B cell (primary cell): ENCODE measurements around the gene CGNL1. TPM values are rescaled to one million over a fixed set of nuclear protein-coding genes. Genes with fewer than 3 reads are reported as not detected.

Source experiments
- ATAC-seq: fragments of 200-7000 bp; cut with Tn5 transposase; one replicate; pipeline ENCODE4 v1.10.0; 2021; ENCODE audit warnings: low read depth, mild to moderate bottlenecking, moderate number of reproducible peaks, moderate library complexity
- CTCF ChIA-PET: fragments of 350-600 bp; sonication (Branson Sonifier 250); formaldehyde crosslinking; loops from one replicate; lab custom pipeline; 2021; ENCODE audit warnings: antibody characterized with exemption, inconsistent platforms; lab: Charles Lee
- POLR2A ChIA-PET: fragments of 350-600 bp; sonication (Branson Sonifier 250); formaldehyde crosslinking; loops from one replicate; lab custom pipeline; 2021; ENCODE audit warnings: antibody characterized with exemption; lab: Charles Lee
- DNase-seq: peaks from one replicate; pipeline ENCODE4 v3.0.0; 2013
- H2AFZ ChIP-seq: 2 replicates; pipeline ENCODE4 v1.6.1; 2012; ENCODE audit warnings: mild to moderate bottlenecking, low read depth, low read length; ENCODE audit not compliant: insufficient read depth, poor library complexity, severe bottlenecking
- H3K27ac ChIP-seq, 2 donors: 1 replicate in 1 of 2; 2 replicates in 1 of 2; pipeline ENCODE4 v1.5.1; 2012 to 2013; ENCODE audit warnings: low read length in 2 of 2, mild to moderate bottlenecking in 2 of 2, moderate library complexity in 1 of 2
- H3K27me3 ChIP-seq, 4 experiments: fragments of 200-600 bp in 1 of 4; sonication (generic) in 1 of 4; replicated peaks in 1 of 4; 1 replicate in 2 of 4; 2 replicates in 2 of 4; pipeline versions ENCODE4 v1.6.1 to v1.7.0; 2013 to 2016; ENCODE audit warnings: low read length in 3 of 4, mild to moderate bottlenecking in 2 of 4, mixed read lengths in 1 of 4, moderate library complexity in 1 of 4; ENCODE audit not compliant: insufficient read depth in 4 of 4, control insufficient read depth in 3 of 4; ENCODE audit errors: control extremely low read depth in 1 of 4
- H3K36me3 ChIP-seq, 2 experiments: replicated peaks in 1 of 2; 1 replicate in 1 of 2; 2 replicates in 1 of 2; pipeline versions ENCODE4 v1.6.1 to v1.7.1; 2013; ENCODE audit warnings: low read length in 1 of 2; ENCODE audit not compliant: insufficient read depth in 2 of 2, control insufficient read depth in 1 of 2; ENCODE audit errors: control extremely low read depth in 1 of 2, extremely low read depth in 1 of 2
- H3K4me1 ChIP-seq, 2 donors: fragments of 200-600 bp in 1 of 2; sonication (generic) in 1 of 2; 1 replicate in 1 of 2; 2 replicates in 1 of 2; pipeline versions ENCODE4 v1.5.1 to v1.6.1; 2013 to 2017; ENCODE audit warnings: low read length in 2 of 2; ENCODE audit not compliant: control insufficient read depth in 2 of 2, insufficient read depth in 2 of 2
- H3K4me2 ChIP-seq: replicated peaks from 2 replicates; pipeline ENCODE3; 2012; ENCODE audit warnings: mild to moderate bottlenecking, low read depth, low read length; ENCODE audit not compliant: poor library complexity, severe bottlenecking
- H3K4me3 ChIP-seq, 5 experiments: fragments of 200-600 bp in 1 of 5; sonication (generic) in 1 of 5; 1 replicate in 3 of 5; 2 replicates in 2 of 5; pipeline versions ENCODE4 v1.5.1 to v1.7.0; 2011 to 2016; ENCODE audit warnings: low read length in 4 of 5, mild to moderate bottlenecking in 4 of 5, low read depth in 2 of 5, control low read depth in 1 of 5, moderate library complexity in 1 of 5; ENCODE audit not compliant: insufficient read depth in 1 of 5; ENCODE audit errors: control extremely low read depth in 1 of 5, extremely low read depth in 1 of 5
- H3K79me2 ChIP-seq: fragments of 200-600 bp; sonication (generic); one replicate; pipeline ENCODE4 v1.6.0; 2016; ENCODE audit warnings: low read length; ENCODE audit not compliant: control insufficient read depth, insufficient read depth
- H3K9ac ChIP-seq: fragments of 200-600 bp; sonication (generic); 2 replicates; pipeline ENCODE4 v1.6.1; 2017; ENCODE audit warnings: mild to moderate bottlenecking, low read length, moderate library complexity
- H3K9me3 ChIP-seq, 3 donors: one replicate each; pipeline versions ENCODE4 v1.6.1 to v1.7.1; 2013; ENCODE audit warnings: low read length in 2 of 3; ENCODE audit not compliant: control insufficient read depth in 2 of 3, insufficient read depth in 1 of 3; ENCODE audit errors: control extremely low read depth in 1 of 3
- H4K20me1 ChIP-seq: 2 replicates; pipeline ENCODE4 v1.6.0; 2012; ENCODE audit warnings: mild to moderate bottlenecking, low read length; ENCODE audit not compliant: insufficient read depth, control insufficient read depth, poor library complexity, severe bottlenecking
- H3K27ac Mint-ChIP-seq: one replicate; pipeline ENCODE4 v1.8.0; 2021; ENCODE audit warnings: mixed read lengths
- H3K27me3 Mint-ChIP-seq: one replicate; pipeline ENCODE4 v1.8.0; 2021; ENCODE audit warnings: mixed read lengths
- H3K4me1 Mint-ChIP-seq: one replicate; pipeline ENCODE4 v1.8.0; 2021; ENCODE audit warnings: mixed read lengths
- H3K4me3 Mint-ChIP-seq: one replicate; pipeline ENCODE4 v1.8.0; 2021; ENCODE audit warnings: mixed read lengths
- H3K9me3 Mint-ChIP-seq: one replicate; pipeline ENCODE4 v1.8.0; 2022; ENCODE audit warnings: mixed read lengths; ENCODE audit not compliant: insufficient read depth
- CTCF ChIP-seq: fragments of 200-600 bp; IDR thresholded peaks from one replicate; pipeline ENCODE4 v1.8.0; 2022; ENCODE audit warnings: antibody characterized with exemption, mild to moderate bottlenecking
- EZH2 ChIP-seq: IDR thresholded peaks from 2 replicates; pipeline ENCODE4 v1.6.1; 2012; ENCODE audit warnings: borderline replicate concordance, low read depth, mild to moderate bottlenecking, moderate library complexity, low read length; ENCODE audit not compliant: insufficient read depth, poor library complexity, severe bottlenecking
- WGBS: methylation state at CpG from one replicate; pipeline ENCODE4 v1.1.5; 2013; ENCODE audit warnings: missing lambda C conversion rate; ENCODE audit not compliant: insufficient coverage; 5-methylcytosine and 5-hydroxymethylcytosine counted together
- intact Hi-C: fragments of 100-400 bp; cut with micrococcal nuclease; formaldehyde crosslinking; loops from one replicate; pipeline ENCODE4 v1.10.0; 2022
- polyA plus RNA-seq: library from polyadenylated mRNA; depleted of rRNA; stranded (reverse); fragments of >200 nt; gene quantifications from 2 replicates; pipeline ENCODE4 v1.2.3, GENCODE V29; 2012
- total RNA-seq, 2 donors: library from RNA; stranded (reverse); fragments of 120-200 nt in 1 of 2; gene quantifications; 1 replicate in 1 of 2; 2 replicates in 1 of 2; pipeline versions ENCODE4 v1.2.3 to v1.2.4, GENCODE V29; 2013 to 2022

CGNL1 gene
- total and polyA plus RNA-seq, 2 donors (not counting 1 experiment from before 2014, with no cell fraction given), result 0.03 to 0.12 TPM

DNA sequence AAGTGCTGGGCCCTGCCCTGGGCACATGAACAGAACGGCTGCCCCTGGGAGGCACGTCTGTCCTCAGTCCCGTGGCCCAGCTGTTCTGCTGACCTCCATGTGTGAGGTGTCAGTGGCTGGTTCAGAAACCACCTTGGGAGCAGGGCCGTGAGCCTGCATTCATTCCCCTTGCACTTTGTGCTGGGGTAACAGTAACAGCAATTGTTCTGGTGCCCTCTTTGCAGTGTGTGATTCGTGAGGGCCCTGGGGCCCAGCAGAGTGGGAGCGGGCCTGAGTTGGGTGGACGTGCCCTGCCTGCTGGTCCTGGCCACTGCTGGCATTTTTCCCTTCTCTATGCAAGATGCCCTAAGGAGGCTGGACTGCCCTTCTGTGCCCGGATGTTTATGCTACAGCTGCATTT is 165.0 kb downstream of the CGNL1 start:
- no peak overlapping the region for H3K27ac Mint-ChIP-seq

More for the DNA sequence above, 165.0 kb downstream of the CGNL1 start:
- H3K9me3 ChIP-seq, result peaks cover 0 to 9% (median 0%) of the 10 kb centered on the region in 3 donors
- no peak for TF ChIP-seq EZH2
- no peak for TF ChIP-seq CTCF
- H3K27me3 ChIP-seq, result peaks cover 0 to 5% (median 0%) of the 10 kb centered on the region in 4 experiments
- ChIA-PET CTCF (interaction anchor here (0.7 to 8.5 kb wide), 10 partner anchors 9 to 1053 kb away, joined by 3 to 70 read pairs (median 4); partner anchors contain the start of gene MYZAP), POLR2A (no interaction called here)
- H3K4me3 ChIP-seq, result no peak overlapping the region
- H3K4me1 Mint-ChIP-seq, result no peaks in the 10 kb centered on the region
- H3K9ac ChIP-seq, result no peak overlapping the region
- no peaks in the 10 kb centered on the region for H3K79me2 ChIP-seq
- no peaks in the 10 kb centered on the region for H3K36me3 ChIP-seq
- H4K20me1 ChIP-seq, result no peaks in the 10 kb centered on the region
- DNase-seq (no peak), ATAC-seq (no peak)
- WGBS, result 92% methylated on average over 8 of the region's 8 CpGs
- H3K27ac ChIP-seq, result no peak overlapping the region
- H3K9me3 Mint-ChIP-seq, result peaks cover 4% of the 10 kb centered on the region
- peaks cover 41% of the 10 kb centered on the region for H3K27me3 Mint-ChIP-seq
- intact Hi-C loops, result loop anchor here (5.0 kb wide), 1 partner anchor 1044 kb away; no protein-coding TSS in a partner anchor
- no peak overlapping the region for H2AFZ ChIP-seq
- no peak overlapping the region for H3K4me3 Mint-ChIP-seq
- H3K4me1 ChIP-seq, result no peaks in the 10 kb centered on the region
- no peak overlapping the region for H3K4me2 ChIP-seq
